GM12878 (cell line): ENCODE measurements around the gene STARD10. TPM values are rescaled to one million over a fixed set of nuclear protein-coding genes. Genes with fewer than 3 reads are reported as not detected.
A peak's percentile ranks its signal among the peaks of the same experiment; 100 is the strongest.

Source experiments
- ATAC-seq: fragments of 200-7000 bp; cut with Tn5 transposase; 3 replicates; pipeline ENCODE4 v1.9.1; 2020; ENCODE audit warnings: mild to moderate bottlenecking, moderate library complexity
- BruUV-seq: library from RNA; stranded (reverse); fragments of 400-500 nt; replicated peaks from 2 replicates; lab custom pipeline; 2021; lab: Mats Ljungman, UMichigan
- CTCF ChIA-PET: fragments of 300-600 bp; sonication (Branson Sonifier 250); formaldehyde crosslinking; extraction: SDS; loops from one replicate; lab custom pipeline; 2021; ENCODE audit warnings: inconsistent platforms; lab: Yijun Ruan, JAX
- POLR2A ChIA-PET: fragments of 350-600 bp; formaldehyde crosslinking; extraction: SDS; loops from one replicate; lab custom pipeline; 2021; ENCODE audit warnings: inconsistent platforms; lab: Charles Lee
- RAD21 ChIA-PET: fragments of 300-600 bp; sonication (Branson Sonifier 250); formaldehyde crosslinking; loops from one replicate; lab custom pipeline; 2023; ENCODE audit warnings: antibody characterized with exemption; ENCODE audit not compliant: unreplicated experiment; lab: Charles Lee
- SMC1A ChIA-PET: fragments of 300-600 bp; sonication (Branson Sonifier 250); formaldehyde crosslinking; loops from one replicate; lab custom pipeline; 2023; ENCODE audit not compliant: unreplicated experiment, uncharacterized antibody; lab: Charles Lee
- DNase-seq: peaks from one replicate; pipeline ENCODE4 v3.0.0-alpha.2; 2011; ENCODE audit warnings: low read depth, low spot score
- FAIRE-seq: peaks from 3 replicates; lab custom pipeline; 2011; peaks lifted over from hg19 to GRCh38; lab: Jason Lieb, UNC
- H2AFZ ChIP-seq: 2 replicates; pipeline ENCODE4 v1.6.0; 2011; ENCODE audit warnings: low read depth, low read length, control low read depth; ENCODE audit not compliant: control insufficient read depth
- H3K27ac ChIP-seq: 2 replicates; pipeline ENCODE4 v1.5.1; 2011; ENCODE audit warnings: control low read depth; ENCODE audit not compliant: control insufficient read depth, insufficient read depth
- H3K27me3 ChIP-seq, 2 experiments: replicated peaks in 1 of 2; 2 replicates each; pipeline versions ENCODE4 v1.6.0 to v1.6.1; 2011; ENCODE audit warnings: low read length in 1 of 2; ENCODE audit not compliant: control insufficient read depth in 2 of 2, insufficient read depth in 2 of 2
- H3K36me3 ChIP-seq, 2 experiments: 2 replicates each; pipeline ENCODE4 v1.5.1; 2011; ENCODE audit warnings: low read length in 1 of 2; ENCODE audit not compliant: control insufficient read depth in 2 of 2, insufficient read depth in 2 of 2
- H3K4me1 ChIP-seq: 2 replicates; pipeline ENCODE4 v1.6.1; 2011; ENCODE audit warnings: mild to moderate bottlenecking, low read length, moderate library complexity, mixed read lengths; ENCODE audit not compliant: control insufficient read depth, insufficient read depth
- H3K4me2 ChIP-seq: 2 replicates; pipeline ENCODE4 v1.6.0; 2011; ENCODE audit warnings: control low read depth; ENCODE audit not compliant: control insufficient read depth, insufficient read depth
- H3K4me3 ChIP-seq: fragments of 200-600 bp; sonication (generic); 2 replicates; pipeline ENCODE4 v1.5.1; 2016
- H3K79me2 ChIP-seq: 2 replicates; pipeline ENCODE4 v1.6.0; 2011; ENCODE audit warnings: low read length; ENCODE audit not compliant: control insufficient read depth, insufficient read depth
- H3K9ac ChIP-seq: 2 replicates; pipeline ENCODE4 v1.8.0; 2011; ENCODE audit warnings: low read length, control low read depth, mixed read lengths; ENCODE audit not compliant: control insufficient read depth, insufficient read depth
- H3K9me3 ChIP-seq: replicated peaks from 3 replicates; pipeline ENCODE4 v1.5.1; 2011; ENCODE audit warnings: mild to moderate bottlenecking, low read length; ENCODE audit not compliant: control insufficient read depth, insufficient read depth
- H4K20me1 ChIP-seq: 2 replicates; pipeline ENCODE4 v1.6.0; 2011; ENCODE audit not compliant: control insufficient read depth, insufficient read depth
- EGR1 ChIP-seq, 2 experiments: IDR thresholded peaks; 1 replicate in 1 of 2; 2 replicates in 1 of 2; pipeline ENCODE4 v1.6.1; 2011 to 2012; ENCODE audit warnings: low read depth in 2 of 2, low read length in 2 of 2, borderline replicate concordance in 1 of 2, mild to moderate bottlenecking in 1 of 2, moderate library complexity in 1 of 2
- EZH2 ChIP-seq: IDR thresholded peaks from 2 replicates; pipeline ENCODE4 v1.6.1; 2012; ENCODE audit warnings: low read depth, mild to moderate bottlenecking, control low read depth, inconsistent platforms, low read length, borderline replicate concordance; ENCODE audit not compliant: control insufficient read depth
- IKZF1 ChIP-seq: fragments of 450-650 bp; conservative IDR thresholded peaks from 2 replicates; pipeline ENCODE4 v1.6.1; 2017; ENCODE audit warnings: antibody characterized with exemption, mild to moderate bottlenecking
- MXI1 ChIP-seq: fragments of 150-350 bp; IDR thresholded peaks from 2 replicates; pipeline ENCODE4 v1.6.1; 2011; ENCODE audit warnings: low read depth, mild to moderate bottlenecking, inconsistent platforms, low read length, improper control_type of control experiment
- NR2F1 ChIP-seq: fragments of 450-650 bp; conservative IDR thresholded peaks from 2 replicates; pipeline ENCODE4 v1.6.1; 2017; ENCODE audit warnings: mild to moderate bottlenecking
- RBBP5 ChIP-seq: fragments of 200-600 bp; sonication (generic); conservative IDR thresholded peaks from 2 replicates; pipeline ENCODE4 v1.6.1; 2016
- WGBS: methylation state at CpG from one replicate; pipeline ENCODE4 v1.1.6; 2016; ENCODE audit warnings: low lambda C conversion rate; ENCODE audit not compliant: insufficient replicate concordance, insufficient coverage; ENCODE audit errors: missing lambda C conversion rate; 5-methylcytosine and 5-hydroxymethylcytosine counted together
- in situ Hi-C: fragments of 300-500 bp; cut with MboI; formaldehyde crosslinking; loops from 9 replicates; pipeline ENCODE4 v1.14.3; 2018; ENCODE audit warnings: mixed read lengths
- intact Hi-C: fragments of 100-400 bp; cut with micrococcal nuclease; formaldehyde crosslinking; loops from one replicate; pipeline ENCODE4 v1.14.2; 2022; ENCODE audit not compliant: unreplicated experiment
- polyA plus RNA-seq, 11 experiments: library from polyadenylated mRNA; depleted of rRNA in 4 of 11; unstranded in 6 of 11; stranded (reverse) in 5 of 11; fragments of >200 nt; fragmentation: Nextera tagmentation in 4 of 11; fragmentation: Illumina TruSeq in 1 of 11; extraction: Ambion mirVana in 4 of 11; extraction: Trizol in 1 of 11; gene quantifications; 1 replicate in 1 of 11; 2 replicates in 10 of 11; pipeline versions ENCODE4 v1.2.1 to v1.2.3, GENCODE V29; 2011 to 2016; ENCODE audit warnings: inconsistent platforms in 2 of 11, missing spikeins in 2 of 11, low read depth in 1 of 11
- total RNA-seq, 4 experiments: library from RNA; depleted of rRNA in 3 of 4; stranded (reverse); fragments of >200 nt in 3 of 4; fragmentation: Illumina TruSeq in 1 of 4; extraction: Trizol in 1 of 4; gene quantifications; 2 replicates each; pipeline versions ENCODE4 v1.2.1 to v1.2.3, GENCODE V29; 2013 to 2021
- TF ChIP-seq, protein P1 (sequence below): IDR thresholded peaks from 2 replicates; pipeline ENCODE4 v1.6.1; 2011; ENCODE audit warnings: borderline replicate concordance, low read depth, mild to moderate bottlenecking, moderate library complexity, low read length; ENCODE audit not compliant: insufficient read depth, poor library complexity, severe bottlenecking

Gene STARD10
- total and polyA plus RNA-seq, 10 of the 15 experiments (the other 5 are each of a cell fraction or from before 2014, with no cell fraction given): 0.15 to 43.2 (median 23.1) TPM

DNA sequence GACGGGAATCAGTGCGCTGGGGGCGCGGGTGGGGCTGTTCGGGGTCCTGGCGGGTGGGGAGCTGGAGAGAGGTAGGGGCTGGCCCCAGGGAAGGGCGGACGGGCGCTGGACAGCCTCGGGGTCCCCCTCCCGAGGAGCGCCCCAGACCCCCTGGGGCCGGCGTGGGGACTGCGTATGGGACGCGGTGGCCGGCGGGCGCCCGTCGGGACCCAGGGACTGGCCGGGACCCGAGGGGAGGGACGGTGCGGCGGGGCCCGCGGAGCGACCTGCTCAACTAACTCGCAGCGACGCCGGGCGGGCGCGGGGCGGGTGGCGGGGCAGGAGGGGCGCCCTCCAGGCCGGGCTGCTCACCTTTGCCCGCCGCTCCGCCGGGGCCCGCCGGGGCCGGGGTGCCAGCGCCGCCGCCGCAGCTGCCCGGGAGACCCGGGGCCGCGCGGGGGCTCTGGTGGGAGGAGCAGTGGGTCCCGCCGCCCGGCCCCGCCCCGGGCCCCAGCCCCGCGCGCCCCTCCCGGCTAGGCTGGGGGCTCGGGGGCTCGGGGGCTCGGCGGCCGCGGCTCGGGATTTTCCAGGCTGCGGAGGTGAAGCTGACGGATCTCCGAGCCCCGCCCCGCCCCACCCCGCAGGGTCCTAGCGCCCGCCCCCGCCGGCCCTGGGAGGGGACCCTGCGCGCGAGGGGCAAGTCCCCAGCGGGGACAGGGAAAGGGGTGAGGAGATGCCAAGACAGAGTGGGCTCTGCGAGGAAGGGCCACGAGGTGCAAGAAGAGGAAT lies 12.3 kb downstream of the STARD10 start:
- no peaks in the 10 kb centered on the region for H4K20me1 ChIP-seq
- ChIA-PET SMC1A (interaction anchor here (1.0 to 1.8 kb wide), 5 partner anchors 9 to 16 kb away, joined by 3 to 13 read pairs (median 3); partner anchors contain the start of gene STARD10), POLR2A (interaction anchor here (0.6 to 2.3 kb wide), 4 partner anchors 12 to 52 kb away, joined by 3 to 19 read pairs (median 3); partner anchors contain the start of gene STARD10), CTCF (interaction anchor here (0.7 to 15.0 kb wide), 3 partner anchors 12 to 55 kb away, joined by 3 to 469 read pairs (median 65); partner anchors contain the start of gene STARD10), RAD21 (interaction anchor here (1.2 to 2.3 kb wide), 6 partner anchors 12 to 113 kb away, joined by 4 to 24 read pairs (median 7); partner anchors contain the start of gene STARD10)
- 4% methylated on average over 33 of the region's 89 CpGs for WGBS
- BruUV-seq: no TSS peak
- no peaks in the 10 kb centered on the region for H3K9me3 ChIP-seq
- H3K9ac ChIP-seq: no peak overlapping the region; the same call in 1 of the 2 replicates
- peaks cover 11% of the 10 kb centered on the region for H3K4me1 ChIP-seq
- H3K27ac ChIP-seq: no peak overlapping the region
- no peaks in the 10 kb centered on the region for H3K27me3 ChIP-seq
- in situ Hi-C loops (no loop called here), intact Hi-C loops (no loop called here)
- FAIRE-seq (no peak), DNase-seq (no peak), ATAC-seq (peak; percentile 76)
- H3K4me3 ChIP-seq: peak overlapping the region; percentile 56
- H3K79me2 ChIP-seq: no peaks in the 10 kb centered on the region
- H3K4me2 ChIP-seq: peak overlapping the region; percentile 79
- no peaks in the 10 kb centered on the region for H3K36me3 ChIP-seq
- TF ChIP-seq EGR1 (IDR thresholded peaks at IDR 0.05; ENCODE audit: borderline replicate concordance in 1 of 2, low read depth in 2 of 2, low read length in 2 of 2) (peak in 1 of 2 experiments; percentile 57; a peak in 1 of 3 replicates), IKZF1 (peak; percentile 38), NR2F1 (0 out of 2 replicates have a peak, but pooled peaks have one; percentile 22), RBBP5 (no peak), MXI1 (no peak), EZH2 (no peak)
- TF ChIP-seq, protein P1, sequence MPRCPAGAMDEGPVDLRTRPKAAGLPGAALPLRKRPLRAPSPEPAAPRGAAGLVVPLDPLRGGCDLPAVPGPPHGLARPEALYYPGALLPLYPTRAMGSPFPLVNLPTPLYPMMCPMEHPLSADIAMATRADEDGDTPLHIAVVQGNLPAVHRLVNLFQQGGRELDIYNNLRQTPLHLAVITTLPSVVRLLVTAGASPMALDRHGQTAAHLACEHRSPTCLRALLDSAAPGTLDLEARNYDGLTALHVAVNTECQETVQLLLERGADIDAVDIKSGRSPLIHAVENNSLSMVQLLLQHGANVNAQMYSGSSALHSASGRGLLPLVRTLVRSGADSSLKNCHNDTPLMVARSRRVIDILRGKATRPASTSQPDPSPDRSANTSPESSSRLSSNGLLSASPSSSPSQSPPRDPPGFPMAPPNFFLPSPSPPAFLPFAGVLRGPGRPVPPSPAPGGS: no peak
- H2AFZ ChIP-seq: peak overlapping the region; percentile 3
